Effector memory CD4-positive, alpha-beta T cell (primary cell): ENCODE measurements around the gene FCN1.
"Not testable (repeated sequence)": the region's sequence is repeated elsewhere in the genome, so short reads cannot be mapped to it uniquely, and the experiment has no call there.

Experiments used
- DNase-seq, 3 donors: peaks; one replicate each; pipeline ENCODE4 v3.0.0-alpha.2; 2020
- H3K27ac ChIP-seq: 2 replicates; pipeline ENCODE4 v1.7.0; 2013; ENCODE audit warnings: mild to moderate bottlenecking, low read length, moderate library complexity; ENCODE audit not compliant: insufficient read depth, poor library complexity, severe bottlenecking
- H3K27me3 ChIP-seq: replicated peaks from 2 replicates; pipeline ENCODE4 v1.7.0; 2013; ENCODE audit warnings: mild to moderate bottlenecking, low read length; ENCODE audit not compliant: insufficient read depth, control insufficient read depth, poor library complexity, severe bottlenecking
- H3K36me3 ChIP-seq: 2 replicates; pipeline ENCODE4 v1.7.0; 2013; ENCODE audit warnings: mild to moderate bottlenecking, low read length, moderate library complexity; ENCODE audit not compliant: control insufficient read depth, insufficient read depth
- H3K4me1 ChIP-seq: 2 replicates; pipeline ENCODE4 v1.7.0; 2013; ENCODE audit warnings: low read length, mild to moderate bottlenecking; ENCODE audit not compliant: control insufficient read depth, insufficient read depth, poor library complexity, severe bottlenecking
- H3K4me3 ChIP-seq: 2 replicates; pipeline ENCODE4 v1.7.0; 2013; ENCODE audit warnings: low read length, low read depth, mild to moderate bottlenecking; ENCODE audit not compliant: insufficient read depth, poor library complexity, severe bottlenecking
- H3K9me3 ChIP-seq: 2 replicates; pipeline ENCODE4 v1.7.0; 2013; ENCODE audit warnings: mild to moderate bottlenecking, low read length, moderate library complexity; ENCODE audit not compliant: control insufficient read depth

The FCN1 gene

GRCh38 chr9:134863941-134864820 is 53.5 kb downstream of the FCN1 start:
- Histone ChIP-seq H3K4me1 (no peaks in the 10 kb centered on the region), H3K36me3 (no peaks in the 10 kb centered on the region), H3K27ac (no peak overlapping the region), H3K4me3 (no peak overlapping the region), H3K27me3 (no peaks in the 10 kb centered on the region), H3K9me3 (no peaks in the 10 kb centered on the region)
- no peak for DNase-seq

DNA sequence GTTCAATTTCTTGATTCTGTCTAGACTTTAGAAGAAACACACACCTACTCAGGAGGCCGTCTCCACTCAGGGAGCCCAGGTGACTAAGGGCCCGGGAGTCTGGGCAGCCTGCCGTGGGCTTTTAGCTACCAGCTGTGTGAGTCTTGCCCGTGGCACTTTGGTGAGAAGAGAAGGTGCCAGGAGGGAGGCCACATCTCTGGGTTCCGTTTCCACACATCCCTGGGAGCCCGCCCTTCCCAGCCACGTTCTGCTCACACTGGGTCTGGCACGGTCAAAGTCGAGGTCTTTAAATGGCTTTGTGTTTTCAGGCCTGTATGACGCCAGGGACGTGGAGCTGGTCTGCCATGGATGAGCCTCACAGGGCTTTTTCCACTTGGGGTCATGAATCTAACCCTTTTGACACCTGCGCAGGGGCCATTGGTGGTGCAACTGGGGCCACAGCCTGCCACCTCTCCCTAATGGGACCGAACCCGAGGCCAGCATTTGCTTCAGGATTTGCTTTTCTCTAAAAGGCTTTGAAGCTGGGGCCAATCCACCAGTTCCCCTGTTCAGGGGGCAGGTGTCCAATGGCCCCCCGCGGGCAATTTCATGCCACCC is 54.3 kb downstream of the FCN1 start:
- Histone ChIP-seq H3K27ac (no peak overlapping the region), H3K9me3 (no peaks in the 10 kb centered on the region), H3K27me3 (no peaks in the 10 kb centered on the region), H3K36me3 (no peaks in the 10 kb centered on the region), H3K4me1 (no peaks in the 10 kb centered on the region), H3K4me3 (no peak overlapping the region)
- DNase-seq, result no peak

- Histone ChIP-seq H3K27ac (no peak overlapping the region), H3K27me3 (no peaks in the 10 kb centered on the region), H3K4me1 (no peaks in the 10 kb centered on the region), H3K36me3 (no peaks in the 10 kb centered on the region), H3K9me3 (no peaks in the 10 kb centered on the region), H3K4me3 (no peak overlapping the region)
- DNase-seq, result no peak
Observed at GRCh38 chr9:134861595-134862334, 55.9 kb downstream of the FCN1 start.

GRCh38 chr9:134860510-134860909 is 57.2 kb downstream of the FCN1 start:
- Histone ChIP-seq H3K9me3 (no peaks in the 10 kb centered on the region), H3K36me3 (no peaks in the 10 kb centered on the region), H3K27me3 (no peaks in the 10 kb centered on the region), H3K4me3 (no peak overlapping the region), H3K4me1 (no peaks in the 10 kb centered on the region), H3K27ac (no peak overlapping the region)
- DNase-seq, result no peak

DNA sequence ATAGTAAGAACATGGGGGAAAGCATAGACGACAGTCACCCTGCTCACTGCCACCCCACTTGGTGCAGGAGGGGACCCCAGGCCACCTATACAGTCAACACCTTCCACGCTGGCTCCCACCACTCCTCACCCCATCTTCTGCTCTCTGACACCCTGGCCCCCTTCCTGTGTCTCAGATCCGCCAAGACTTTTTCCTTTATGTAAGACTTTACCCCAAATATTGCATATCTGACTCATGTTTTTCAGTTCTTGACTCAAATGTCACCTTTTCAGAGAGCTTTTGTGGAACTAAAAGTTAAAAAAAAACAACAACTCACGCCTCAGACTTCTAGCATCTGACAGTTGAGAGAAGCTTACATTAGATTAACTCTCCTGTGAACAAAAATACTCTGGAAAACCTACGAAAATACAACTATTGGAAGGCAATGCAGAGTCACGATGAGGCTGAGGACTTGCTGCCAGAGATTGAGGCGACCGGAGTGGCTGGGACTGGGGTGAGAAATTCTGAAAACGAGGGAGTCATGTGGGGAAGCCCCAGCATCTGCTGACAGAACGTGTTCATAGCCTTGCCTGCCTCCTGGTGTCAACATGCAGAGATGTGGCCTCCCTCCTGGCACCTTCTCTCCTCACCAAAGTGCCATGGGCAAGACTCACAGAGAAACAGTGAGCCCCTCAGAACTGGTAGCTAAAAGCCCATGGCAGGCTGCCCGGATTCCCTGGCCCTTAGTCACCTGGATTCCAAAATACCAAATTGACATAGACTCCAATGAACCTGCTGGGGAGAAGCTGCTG is 59.5 kb downstream of the FCN1 start:
- no peaks in the 10 kb centered on the region for H3K36me3 ChIP-seq
- H3K27me3 ChIP-seq, result no peaks in the 10 kb centered on the region
- no peak for DNase-seq
- H3K4me1 ChIP-seq, result no peaks in the 10 kb centered on the region
- no peak overlapping the region for H3K4me3 ChIP-seq
- no peaks in the 10 kb centered on the region for H3K9me3 ChIP-seq
- H3K27ac ChIP-seq, result no peak overlapping the region

- not testable (repeated sequence) for H3K4me1 ChIP-seq, H3K36me3 ChIP-seq, H3K4me3 ChIP-seq, H3K27me3 ChIP-seq, H3K27ac ChIP-seq, DNase-seq, H3K9me3 ChIP-seq
Observed at GRCh38 chr9:134857451-134857850, 60.3 kb downstream of the FCN1 start.

- Histone ChIP-seq H3K36me3 (no peaks in the 10 kb centered on the region), H3K4me3 (no peak overlapping the region), H3K27ac (no peak overlapping the region), H3K9me3 (no peaks in the 10 kb centered on the region), H3K4me1 (no peaks in the 10 kb centered on the region), H3K27me3 (no peaks in the 10 kb centered on the region)
- no peak for DNase-seq
Observed at GRCh38 chr9:134855900-134856377, 61.8 kb downstream of the FCN1 start.
